ENCODE data around the gene LTB4R2. TPM values are rescaled to one million over a fixed set of nuclear protein-coding genes. Genes with fewer than 3 reads are reported as not detected.

Gene LTB4R2
- polyA plus RNA-seq, 1 experiment, result 1.6 TPM

DNA sequence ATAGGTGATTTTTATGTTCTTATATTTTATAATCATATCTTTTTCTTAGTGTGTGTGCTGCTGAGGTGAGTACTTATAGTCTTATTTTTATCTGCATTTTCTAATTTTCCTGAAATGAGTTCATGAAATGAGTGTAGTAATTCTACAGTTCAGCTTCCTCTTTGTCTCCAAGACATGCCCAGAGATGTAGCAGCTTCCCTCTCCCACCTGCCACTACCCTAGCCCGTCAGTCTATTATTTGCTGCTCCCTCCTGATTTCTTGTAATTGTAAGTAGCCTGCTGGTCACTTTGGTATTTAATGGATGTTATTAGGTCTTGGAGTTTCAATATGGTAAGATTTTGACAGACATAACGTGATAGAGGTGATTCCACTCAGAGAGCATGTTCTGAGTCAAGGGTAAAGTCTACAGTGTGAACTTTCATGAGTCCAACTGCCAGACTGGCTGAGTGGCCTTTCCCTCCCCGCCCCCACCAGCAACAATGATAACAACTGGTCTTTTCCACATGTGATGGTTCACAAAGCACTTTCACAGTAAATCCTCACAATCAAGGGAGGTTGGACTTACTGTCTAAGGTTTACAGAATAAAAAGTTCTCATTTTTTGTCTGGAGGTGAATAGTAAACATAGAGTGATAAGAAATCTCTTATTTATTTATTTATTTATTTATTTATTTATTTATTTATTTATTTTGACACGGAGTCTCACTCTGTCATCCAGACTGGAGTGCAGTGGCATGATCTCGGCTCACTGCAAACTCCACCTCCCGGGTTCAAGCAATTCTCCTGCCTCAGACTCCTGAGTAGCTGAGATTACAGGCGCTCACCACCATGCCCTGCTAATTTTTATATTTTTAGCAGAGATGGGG is 34.1 kb downstream of the LTB4R2 start:
- POLR2A ChIA-PET, result no interaction called here
- CTCF ChIA-PET, result interaction anchor here (0.7 to 5.6 kb wide), 3 partner anchors 11 to 88 kb away, joined by 3 to 41 read pairs (median 7); no protein-coding TSS in a partner anchor

DNA sequence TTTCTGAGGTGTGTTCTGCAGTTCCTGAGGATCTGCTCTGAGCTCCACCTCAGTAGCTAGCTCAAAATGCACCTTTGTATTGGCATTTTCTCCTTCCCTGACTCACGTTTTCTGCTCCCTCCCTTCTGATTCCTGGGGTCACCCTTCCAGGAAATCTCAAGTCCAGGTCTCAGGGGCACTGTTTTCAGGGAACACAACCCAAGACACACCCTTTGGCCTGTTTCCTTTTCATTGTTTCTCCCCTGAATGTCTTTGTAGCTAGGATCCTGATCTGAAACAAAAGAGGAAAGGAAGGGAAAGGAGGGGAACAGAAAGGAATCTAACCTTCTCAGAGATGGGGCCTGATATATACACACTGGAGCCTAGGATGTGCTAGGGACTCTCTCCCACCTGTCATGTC is 37.2 kb downstream of the LTB4R2 start:
- ChIA-PET CTCF (interaction anchor here (0.9 to 5.6 kb wide), 11 partner anchors 9 to 90 kb away, joined by 3 to 41 read pairs (median 5); partner anchors contain the start of gene CIDEB), POLR2A (no interaction called here)
- Histone ChIP-seq H3K36me3 (ENCODE audit: control insufficient read depth, insufficient read depth, low read length) (no peaks in the 10 kb centered on the region), H3K27me3 (ENCODE audit: control insufficient read depth, insufficient read depth, low read length) (peaks cover 6% of the 10 kb centered on the region; the same call in 1 of the 2 replicates), H3K4me3 (ENCODE audit: low read depth, low read length) (no peak overlapping the region)
- DNase-seq (ENCODE audit: low read depth), result no peak
- TF ChIP-seq, protein P1, sequence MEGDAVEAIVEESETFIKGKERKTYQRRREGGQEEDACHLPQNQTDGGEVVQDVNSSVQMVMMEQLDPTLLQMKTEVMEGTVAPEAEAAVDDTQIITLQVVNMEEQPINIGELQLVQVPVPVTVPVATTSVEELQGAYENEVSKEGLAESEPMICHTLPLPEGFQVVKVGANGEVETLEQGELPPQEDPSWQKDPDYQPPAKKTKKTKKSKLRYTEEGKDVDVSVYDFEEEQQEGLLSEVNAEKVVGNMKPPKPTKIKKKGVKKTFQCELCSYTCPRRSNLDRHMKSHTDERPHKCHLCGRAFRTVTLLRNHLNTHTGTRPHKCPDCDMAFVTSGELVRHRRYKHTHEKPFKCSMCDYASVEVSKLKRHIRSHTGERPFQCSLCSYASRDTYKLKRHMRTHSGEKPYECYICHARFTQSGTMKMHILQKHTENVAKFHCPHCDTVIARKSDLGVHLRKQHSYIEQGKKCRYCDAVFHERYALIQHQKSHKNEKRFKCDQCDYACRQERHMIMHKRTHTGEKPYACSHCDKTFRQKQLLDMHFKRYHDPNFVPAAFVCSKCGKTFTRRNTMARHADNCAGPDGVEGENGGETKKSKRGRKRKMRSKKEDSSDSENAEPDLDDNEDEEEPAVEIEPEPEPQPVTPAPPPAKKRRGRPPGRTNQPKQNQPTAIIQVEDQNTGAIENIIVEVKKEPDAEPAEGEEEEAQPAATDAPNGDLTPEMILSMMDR (IDR thresholded peaks at IDR 0.05; ENCODE audit: insufficient read depth, low read depth, low read length), result no peak

More for the DNA sequence above, 34.1 kb downstream of the LTB4R2 start:
- no peak overlapping the region for H3K4me3 ChIP-seq (ENCODE audit: low read depth, low read length)
- DNase-seq (ENCODE audit: low read depth), result no peak
- TF ChIP-seq, protein P1 (IDR thresholded peaks at IDR 0.05; ENCODE audit: insufficient read depth, low read depth, low read length), result no peak
- peaks cover 5% of the 10 kb centered on the region for H3K27me3 ChIP-seq (ENCODE audit: control insufficient read depth, insufficient read depth, low read length)
- no peaks in the 10 kb centered on the region for H3K36me3 ChIP-seq (ENCODE audit: control insufficient read depth, insufficient read depth, low read length)

DNA sequence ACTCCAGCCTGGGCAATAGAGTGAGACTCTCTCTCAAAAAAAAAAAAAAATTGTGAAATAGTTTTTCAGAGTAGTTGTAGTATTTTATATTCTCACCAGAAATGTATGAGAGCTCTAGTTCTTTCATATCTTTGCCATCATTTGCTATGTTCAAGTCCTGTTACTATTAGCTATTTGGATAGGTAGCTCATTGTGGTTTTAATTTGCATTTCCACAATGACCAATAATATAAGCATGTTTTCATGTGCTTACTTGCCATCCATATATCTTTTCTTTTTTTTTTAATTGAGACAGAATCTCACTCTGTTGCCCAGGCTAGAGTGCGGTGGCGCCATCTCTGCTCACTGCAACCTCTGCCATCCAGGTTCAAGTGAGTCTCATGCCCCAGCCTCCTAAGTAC is 38.2 kb downstream of the LTB4R2 start:
- TF ChIP-seq, protein P1 (IDR thresholded peaks at IDR 0.05; ENCODE audit: insufficient read depth, low read depth, low read length), result no peak
- no peak overlapping the region for H3K4me3 ChIP-seq (ENCODE audit: low read depth, low read length)
- CTCF ChIA-PET, result interaction anchor here (0.6 to 5.6 kb wide), 9 partner anchors 10 to 585 kb away, joined by 3 to 41 read pairs (median 4); no protein-coding TSS in a partner anchor
- peaks cover 6% of the 10 kb centered on the region; the same call in 1 of the 2 replicates for H3K27me3 ChIP-seq (ENCODE audit: control insufficient read depth, insufficient read depth, low read length)
- POLR2A ChIA-PET, result no interaction called here
- H3K36me3 ChIP-seq (ENCODE audit: control insufficient read depth, insufficient read depth, low read length), result no peaks in the 10 kb centered on the region
- no peak for DNase-seq (ENCODE audit: low read depth)

DNA sequence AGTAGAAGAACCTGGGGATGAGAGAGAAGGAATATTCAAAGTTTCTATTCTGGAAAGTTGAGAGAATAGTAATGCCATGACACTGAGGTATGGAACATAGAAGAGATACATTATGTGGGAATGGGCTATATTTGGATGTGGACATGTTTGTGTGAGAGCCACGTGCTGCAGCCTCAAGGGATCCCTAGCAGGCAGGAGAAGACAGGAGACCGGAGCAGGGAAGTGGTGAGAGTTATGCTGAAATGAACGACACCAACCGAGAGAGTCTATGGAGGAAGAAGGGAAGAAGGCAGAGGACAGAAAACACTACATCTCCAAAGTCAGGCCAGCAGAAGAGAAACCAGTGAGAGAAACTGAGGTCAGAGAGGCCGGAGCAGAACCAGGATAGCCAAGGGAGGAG is 39.8 kb downstream of the LTB4R2 start:
- TF ChIP-seq, protein P1 (IDR thresholded peaks at IDR 0.05; ENCODE audit: insufficient read depth, low read depth, low read length), result no peak
- POLR2A ChIA-PET, result no interaction called here
- CTCF ChIA-PET, result interaction anchor here (3.6 to 4.2 kb wide), 4 partner anchors 10 to 82 kb away, joined by 22 to 42 read pairs (median 32); partner anchors contain the start of genes ADCY4, CBLN3, KHNYN and RIPK3
- Histone ChIP-seq H3K27me3 (ENCODE audit: control insufficient read depth, insufficient read depth, low read length) (peaks cover 6% of the 10 kb centered on the region; the same call in 1 of the 2 replicates), H3K36me3 (ENCODE audit: control insufficient read depth, insufficient read depth, low read length) (no peaks in the 10 kb centered on the region), H3K4me3 (ENCODE audit: low read depth, low read length) (no peak overlapping the region)
- no peak for DNase-seq (ENCODE audit: low read depth)

GRCh38 chr14:24351517-24351916 is 41.6 kb downstream of the LTB4R2 start:
- DNase-seq (ENCODE audit: low read depth), result no peak
- Histone ChIP-seq H3K27me3 (ENCODE audit: control insufficient read depth, insufficient read depth, low read length) (peaks cover 6% of the 10 kb centered on the region; the same call in 1 of the 2 replicates), H3K4me3 (ENCODE audit: low read depth, low read length) (no peak overlapping the region), H3K36me3 (ENCODE audit: control insufficient read depth, insufficient read depth, low read length) (no peaks in the 10 kb centered on the region)
- TF ChIP-seq, protein P1 (IDR thresholded peaks at IDR 0.05; ENCODE audit: insufficient read depth, low read depth, low read length), result peak; percentile 18
- ChIA-PET CTCF (interaction anchor here (0.8 to 4.2 kb wide), 9 partner anchors 11 to 86 kb away, joined by 3 to 42 read pairs (median 12); partner anchors contain the start of genes ADCY4, CBLN3, KHNYN and NFATC4), POLR2A (interaction anchor here (0.6 to 0.9 kb wide), 2 partner anchors 14 to 15 kb away, joined by 3 to 8 read pairs; no protein-coding TSS in a partner anchor)

Measured in BJ (cell line).